ENCODE measurements around the gene FAM20C.

The FAM20C gene

DNA sequence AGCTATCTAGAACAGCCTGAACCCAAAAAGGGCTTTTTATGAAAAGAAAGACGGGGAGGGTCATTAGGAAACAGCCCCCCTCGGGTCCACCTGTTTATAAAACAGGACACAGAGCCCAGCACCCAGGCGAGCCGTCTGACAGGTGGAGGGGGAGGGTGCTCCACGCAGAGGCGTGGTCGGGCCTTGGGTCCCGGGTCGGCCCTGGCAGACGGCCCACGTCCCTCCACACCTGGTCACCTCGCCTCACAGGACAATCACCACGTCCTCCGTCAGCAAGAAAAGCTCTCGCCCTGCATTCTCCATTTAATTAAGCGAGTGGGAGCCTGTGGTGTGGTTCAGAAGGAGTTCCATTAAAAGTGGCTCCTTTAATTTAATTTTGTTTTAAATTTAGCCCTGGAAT, 55.3 kb downstream of the FAM20C start:
- no peak for DNase-seq

DNA sequence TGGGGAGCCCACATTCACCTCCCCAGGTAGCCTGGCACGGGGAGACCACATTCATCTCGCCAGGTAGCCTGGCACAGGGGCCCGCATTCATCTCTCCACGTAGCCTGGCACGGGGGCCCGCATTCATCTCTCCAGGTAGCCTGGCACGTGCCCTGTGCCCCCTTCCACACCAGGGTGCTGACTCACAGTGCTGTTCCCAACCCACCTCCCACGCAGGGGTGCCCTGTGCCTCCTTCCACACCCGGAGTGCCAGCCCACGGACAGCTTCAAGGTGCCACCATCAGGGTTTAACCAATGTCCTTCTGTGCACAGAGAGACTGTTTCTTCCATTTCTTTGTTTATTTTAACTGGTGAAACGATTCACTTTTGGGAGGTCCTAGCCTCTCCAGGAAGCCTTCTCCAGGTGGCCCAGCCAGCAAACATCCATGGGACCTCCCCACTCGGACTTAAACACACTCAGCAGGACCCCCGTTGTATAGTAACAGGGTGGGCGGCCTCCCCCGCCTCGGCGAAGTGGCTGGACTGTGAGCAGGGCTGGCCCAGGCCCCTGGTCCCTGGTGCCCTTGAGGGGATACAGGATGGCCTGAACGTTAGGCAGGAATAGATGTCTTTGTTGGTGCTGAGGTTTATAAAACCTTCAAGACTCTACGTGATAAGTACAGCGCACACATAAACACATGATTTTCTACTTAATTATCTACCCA, 56.5 kb downstream of the FAM20C start:
- no peak for DNase-seq

GRCh38 chr7:249989-250388, 57.6 kb downstream of the FAM20C start:
- DNase-seq: no peak

DNA sequence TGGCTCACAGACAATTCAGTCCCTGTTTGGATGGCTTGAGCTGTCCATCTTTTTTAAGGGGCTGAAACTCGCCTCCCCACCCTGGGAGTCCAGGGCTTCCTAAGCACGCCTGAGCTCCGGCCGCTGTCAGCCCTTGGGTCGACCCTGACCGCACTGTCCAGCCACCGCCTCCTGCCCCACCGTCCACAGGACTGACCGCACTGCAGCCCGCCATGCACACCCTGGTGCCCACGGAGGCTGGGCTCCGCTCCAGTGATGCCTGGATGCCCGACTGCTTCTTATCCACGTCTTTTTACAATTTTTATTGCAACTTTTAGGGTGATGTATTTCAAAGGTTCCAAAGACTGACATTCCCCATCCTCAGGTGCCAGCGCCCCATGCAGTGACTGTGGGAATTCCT, 58.2 kb downstream of the FAM20C start:
- DNase-seq: no peak

DNA sequence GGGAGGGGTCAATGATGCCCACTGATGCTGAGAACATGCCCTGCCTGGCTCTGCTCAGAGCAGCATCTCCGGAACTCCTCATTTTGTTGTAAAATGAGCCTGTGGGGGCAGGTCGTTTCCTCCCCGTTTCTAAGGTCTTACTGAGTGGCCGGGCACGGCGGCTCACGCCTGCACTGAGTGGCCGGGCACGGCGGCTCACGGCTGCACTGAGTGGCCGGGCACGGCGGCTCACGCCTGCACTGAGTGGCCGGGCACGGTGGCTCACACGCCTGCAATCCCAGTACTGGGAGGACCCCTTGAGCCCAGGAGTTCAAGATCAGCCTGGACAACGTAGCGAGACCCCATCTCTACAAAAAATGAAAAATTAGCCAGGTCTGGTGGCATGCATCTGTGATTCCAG, 58.6 kb downstream of the FAM20C start:
- no peak for DNase-seq

- no peak for DNase-seq
Measured at GRCh38 chr7:251446-252175, 59.2 kb downstream of the FAM20C start.

DNA sequence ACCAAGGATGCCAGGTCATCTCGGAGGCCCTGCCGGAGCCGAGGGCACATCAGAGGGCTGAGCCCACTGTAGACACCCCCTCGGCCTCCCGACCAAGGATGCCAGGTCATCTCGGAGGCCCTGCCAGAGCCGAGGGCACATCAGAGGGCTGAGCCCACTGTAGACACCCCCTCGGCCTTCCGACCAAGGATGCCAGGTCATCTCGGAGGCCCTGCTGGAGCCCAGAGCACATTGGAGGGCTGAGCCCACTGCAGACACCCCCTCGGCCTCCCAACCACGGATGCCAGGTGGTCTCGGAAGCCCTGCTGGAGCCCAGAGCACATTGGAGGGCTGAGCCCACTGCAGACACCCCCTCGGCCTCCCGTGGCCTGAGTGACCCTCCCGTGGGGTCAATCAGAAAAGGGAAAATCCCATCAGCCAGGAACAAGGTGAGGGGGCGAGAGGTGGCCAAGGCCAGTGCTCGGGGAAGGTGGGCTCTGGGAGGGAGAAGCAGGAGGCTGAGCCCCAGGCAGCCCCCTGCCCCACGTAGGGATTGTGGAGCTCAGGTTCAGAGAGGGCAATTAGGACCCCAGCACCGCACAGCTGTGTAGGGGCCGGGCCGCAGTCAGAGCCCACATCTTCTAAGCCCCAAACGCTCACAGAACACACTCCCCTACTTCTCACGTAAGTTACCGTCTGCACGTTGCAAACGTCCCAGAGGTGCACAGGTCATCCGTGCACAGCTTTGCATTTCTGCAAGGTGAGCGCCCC, 60.0 kb downstream of the FAM20C start:
- no peak for DNase-seq

- DNase-seq: no peak
Measured at GRCh38 chr7:252981-253380, 60.6 kb downstream of the FAM20C start.

GRCh38 chr7:253581-254336, 61.4 kb downstream of the FAM20C start:
- no peak for DNase-seq

DNA sequence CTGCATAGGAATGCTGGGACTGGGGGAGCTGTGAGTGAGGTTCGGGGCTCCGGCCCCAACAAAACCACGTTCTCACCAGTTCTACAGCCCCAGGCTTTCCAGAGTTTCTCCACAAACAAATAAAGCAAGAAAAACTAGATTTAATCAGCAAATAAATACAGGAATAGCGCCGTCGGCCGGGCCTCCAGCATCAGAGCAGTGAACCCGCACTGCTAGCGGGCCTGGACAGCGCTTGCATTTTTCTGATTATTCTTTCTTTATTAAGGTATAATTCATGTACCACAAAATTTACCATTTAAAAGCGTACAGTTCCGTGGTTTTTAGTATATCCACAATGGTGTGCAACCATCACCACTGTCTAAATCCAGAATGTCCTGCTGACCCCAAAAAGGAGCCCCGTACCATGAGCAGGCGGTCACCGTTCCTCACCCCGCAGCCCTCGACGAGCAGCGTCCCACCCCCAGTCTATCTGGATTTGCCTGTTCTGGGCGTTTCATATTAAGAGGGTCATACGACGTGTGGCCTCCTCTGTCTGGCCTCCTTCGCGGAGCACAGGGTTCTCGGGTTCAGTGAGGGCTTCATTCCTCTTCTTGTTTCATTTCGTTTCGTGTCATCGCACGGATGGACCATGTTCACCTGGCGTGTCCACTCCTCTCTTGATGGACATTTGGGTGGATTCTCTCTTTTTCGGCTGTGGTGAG, 62.1 kb downstream of the FAM20C start:
- no peak for DNase-seq

GRCh38 chr7:255038-255435, 62.7 kb downstream of the FAM20C start:
- no peak for DNase-seq

DNA sequence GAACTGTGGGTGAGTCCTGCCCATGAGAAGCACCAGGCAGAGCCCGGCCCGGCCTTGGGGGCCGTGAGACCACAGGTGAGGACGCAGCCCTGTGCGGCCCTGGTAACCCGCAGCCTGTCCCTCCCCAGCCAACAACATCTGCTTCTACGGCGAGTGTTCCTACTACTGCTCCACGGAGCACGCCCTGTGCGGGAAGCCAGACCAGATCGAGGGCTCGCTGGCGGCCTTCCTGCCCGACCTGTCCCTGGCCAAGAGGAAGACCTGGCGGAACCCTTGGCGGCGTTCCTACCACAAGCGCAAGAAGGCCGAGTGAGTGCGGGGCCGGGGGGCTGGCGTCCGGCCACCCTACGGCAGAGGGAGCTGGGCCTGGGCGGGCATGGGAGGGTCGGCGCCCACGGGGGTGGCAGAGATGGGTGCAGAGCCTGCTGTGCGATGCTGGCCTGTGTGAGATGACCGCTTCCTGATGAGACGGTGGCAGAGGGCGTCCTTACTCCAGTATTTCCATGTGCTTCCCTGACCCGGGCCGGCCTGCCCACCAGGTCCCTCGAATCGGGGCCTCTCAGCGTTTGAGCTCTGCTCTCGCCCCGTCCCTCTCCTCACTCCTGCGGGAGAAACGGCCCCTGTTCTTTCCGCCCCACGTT, 63.5 kb downstream of the FAM20C start:
- no peak for DNase-seq

DNA sequence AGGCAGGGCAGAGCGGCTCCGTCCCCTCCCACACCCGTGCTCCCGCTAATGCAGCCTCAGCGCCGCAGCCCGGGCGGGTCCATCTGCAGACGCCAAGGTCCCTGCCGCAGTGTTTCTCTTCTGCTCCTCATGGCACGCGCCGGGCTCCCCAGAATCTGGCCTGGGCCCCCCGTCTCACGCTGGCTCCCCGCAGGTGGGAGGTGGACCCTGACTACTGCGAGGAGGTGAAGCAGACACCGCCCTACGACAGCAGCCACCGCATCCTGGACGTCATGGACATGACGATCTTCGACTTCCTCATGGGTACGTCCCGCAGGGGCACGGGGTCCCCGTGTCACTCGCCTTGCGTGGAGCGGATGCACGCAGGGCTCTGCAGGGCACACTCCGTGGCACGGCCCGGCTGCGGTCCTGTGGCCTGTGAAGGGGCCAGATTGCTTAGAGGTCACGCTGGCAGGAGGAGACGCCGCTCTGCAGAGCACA, 64.1 kb downstream of the FAM20C start:
- DNase-seq: no peak

- DNase-seq: no peak
Measured at GRCh38 chr7:256981-257646, 64.7 kb downstream of the FAM20C start.

DNA sequence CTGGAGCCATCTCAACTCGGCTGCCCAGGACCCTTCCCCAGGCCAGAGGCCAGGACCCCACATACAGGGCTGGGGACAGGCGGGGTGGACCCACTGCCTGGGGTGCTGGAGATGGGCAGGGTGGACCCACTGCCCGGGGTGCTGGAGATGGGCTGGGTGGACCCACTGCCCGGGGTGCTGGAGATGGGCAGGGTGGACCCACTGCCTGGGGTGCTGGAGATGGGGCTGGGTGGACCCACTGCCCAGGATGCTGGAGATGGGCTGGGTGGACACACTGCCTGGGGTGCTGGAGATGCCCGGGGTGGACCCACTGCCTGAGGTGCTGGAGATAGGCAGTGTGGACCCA, 65.2 kb downstream of the FAM20C start:
- DNase-seq: no peak

DNA sequence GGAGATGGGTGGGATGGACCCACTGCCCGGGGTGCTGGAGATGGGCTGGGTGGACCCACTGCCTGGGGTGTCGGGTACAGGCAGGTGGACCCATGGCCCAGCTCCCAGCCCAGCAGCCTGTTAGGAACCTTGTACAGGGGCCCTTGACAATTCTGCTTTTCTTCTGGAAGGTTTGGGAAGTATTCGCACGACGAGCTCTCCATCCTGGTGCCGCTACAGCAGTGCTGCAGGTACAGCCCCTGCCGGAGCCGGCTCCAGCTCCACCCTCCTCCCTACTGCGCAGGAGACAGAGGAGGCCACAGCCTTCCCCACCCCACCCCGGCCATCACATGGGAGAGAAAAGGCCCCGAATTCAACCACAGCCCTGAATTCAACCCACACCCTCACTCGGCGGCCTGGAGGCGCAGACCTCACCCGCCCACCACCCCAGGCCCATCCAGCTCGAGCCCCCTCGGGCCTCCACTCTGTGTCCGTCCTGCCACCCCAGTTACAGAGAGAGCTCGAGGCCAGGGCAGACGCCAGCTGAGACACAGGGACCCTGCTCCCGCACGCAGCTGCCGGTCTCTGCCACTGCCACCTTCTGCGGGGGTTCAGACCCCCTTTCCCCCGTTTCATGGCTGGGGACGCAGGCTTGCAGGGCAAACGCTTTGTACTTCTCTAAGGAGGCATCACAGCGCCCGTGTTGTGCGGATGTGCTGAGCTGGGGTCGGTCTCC, 66.3 kb downstream of the FAM20C start:
- no peak for DNase-seq

GRCh38 chr7:259191-259505, 66.8 kb downstream of the FAM20C start:
- DNase-seq: no peak

DNA sequence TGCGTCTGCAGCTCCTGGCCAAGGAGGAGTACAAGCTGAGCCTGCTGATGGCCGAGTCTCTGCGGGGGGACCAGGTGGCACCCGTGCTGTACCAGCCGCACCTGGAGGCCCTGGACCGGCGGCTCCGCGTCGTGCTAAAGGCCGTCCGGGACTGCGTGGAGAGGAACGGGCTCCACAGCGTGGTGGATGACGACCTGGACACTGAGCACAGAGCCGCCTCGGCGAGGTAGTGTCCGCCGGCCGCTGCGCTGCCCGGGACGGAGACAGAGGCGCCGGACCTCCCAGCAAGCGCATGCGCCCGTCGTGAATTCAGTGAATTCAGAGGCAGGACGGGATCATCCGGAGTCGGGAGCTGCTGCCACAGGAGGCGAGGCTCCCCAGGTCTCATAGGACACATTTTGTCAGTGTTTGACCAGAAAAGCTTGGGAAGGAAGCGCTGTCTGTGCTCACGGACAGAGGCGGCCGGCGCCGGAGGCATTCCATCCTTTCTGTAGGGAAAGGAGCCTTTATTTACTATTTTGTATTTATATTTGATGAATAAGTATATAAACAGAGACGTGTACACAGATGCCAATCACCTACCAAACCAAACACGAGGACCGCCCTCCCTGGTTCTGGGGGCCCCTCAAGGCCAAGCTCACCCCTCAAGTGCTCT, 67.5 kb downstream of the FAM20C start:
- no peak for DNase-seq

- DNase-seq: no peak
Measured at GRCh38 chr7:260441-261281, 68.3 kb downstream of the FAM20C start.

Data from OCI-M1 (cell line).